HepG2 (cell line): ENCODE results near the gene INHBE. TPM values are rescaled to one million over a fixed set of nuclear protein-coding genes. Genes with fewer than 3 reads are reported as not detected.

Experiments
- AGO2 ChIP-seq: fragments of 200-400 bp; formaldehyde crosslinking; optimal IDR thresholded peaks from 2 replicates; pipeline ENCODE3; 2017; ENCODE audit warnings: mild to moderate bottlenecking, low read depth, low read length, moderate library complexity
- ATRX ChIP-seq: sonication (generic); formaldehyde crosslinking; IDR thresholded peaks from 2 replicates; pipeline ENCODE4 v1.4.0; 2020; ENCODE audit warnings: missing genetic modification reagents, borderline replicate concordance
- ETV6 ChIP-seq: sonication (generic); formaldehyde crosslinking; conservative IDR thresholded peaks from 2 replicates; pipeline ENCODE4 v1.4.0; 2020; ENCODE audit warnings: missing genetic modification reagents
- HDAC2 ChIP-seq: sonication (generic); formaldehyde crosslinking; IDR thresholded peaks from 2 replicates; pipeline ENCODE4 v1.4.0; 2020; ENCODE audit warnings: missing genetic modification reagents
- IKZF1 ChIP-seq: fragments of 450-650 bp; IDR thresholded peaks from 2 replicates; pipeline ENCODE4 v1.7.1; 2016
- IRX3 ChIP-seq: sonication (generic); formaldehyde crosslinking; IDR thresholded peaks from 2 replicates; pipeline ENCODE4 v1.8.1; 2023; ENCODE audit warnings: mild to moderate bottlenecking, low read depth, missing genetic modification reagents, borderline replicate concordance
- KAT8 ChIP-seq: IDR thresholded peaks from 2 replicates; pipeline ENCODE4 v1.6.1; 2016; ENCODE audit warnings: missing genetic modification reagents, missing compliant biosample characterization
- KLF12 ChIP-seq: sonication (generic); formaldehyde crosslinking; IDR thresholded peaks from 2 replicates; pipeline ENCODE4 v1.4.0; 2020; ENCODE audit warnings: missing genetic modification reagents, borderline replicate concordance
- NCOA5 ChIP-seq: sonication (generic); formaldehyde crosslinking; IDR thresholded peaks from 2 replicates; pipeline ENCODE4 v1.4.0; 2020; ENCODE audit warnings: missing genetic modification reagents
- PAX8 ChIP-seq: sonication (generic); formaldehyde crosslinking; IDR thresholded peaks from 2 replicates; pipeline ENCODE4 v1.8.0; 2022; ENCODE audit warnings: mild to moderate bottlenecking, missing genetic modification reagents, borderline replicate concordance
- SNAPC2 ChIP-seq: sonication (generic); formaldehyde crosslinking; IDR thresholded peaks from 2 replicates; pipeline ENCODE4 v1.8.1; 2022; ENCODE audit warnings: mild to moderate bottlenecking, missing genetic modification reagents
- TARDBP ChIP-seq: sonication (generic); formaldehyde crosslinking; IDR thresholded peaks from 2 replicates; pipeline ENCODE4 v1.8.0; 2022; ENCODE audit warnings: mild to moderate bottlenecking, missing genetic modification reagents
- TCF7 ChIP-seq: sonication (generic); IDR thresholded peaks from 2 replicates; pipeline ENCODE4 v1.6.1; 2016; ENCODE audit warnings: antibody characterized with exemption, low read depth
- XRCC5 ChIP-seq: fragments of 200-400 bp; formaldehyde crosslinking; optimal IDR thresholded peaks from 2 replicates; pipeline ENCODE3; 2017; ENCODE audit warnings: mild to moderate bottlenecking, low read length
- ZBTB44 ChIP-seq: sonication (generic); formaldehyde crosslinking; IDR thresholded peaks from 2 replicates; pipeline ENCODE4 v1.4.0; 2020; ENCODE audit warnings: missing genetic modification reagents
- ZFP82 ChIP-seq: sonication (generic); formaldehyde crosslinking; IDR thresholded peaks from 2 replicates; pipeline ENCODE4 v1.5.1; 2020; ENCODE audit warnings: mild to moderate bottlenecking, missing genetic modification reagents, borderline replicate concordance
- ZNF30 ChIP-seq: sonication (generic); formaldehyde crosslinking; IDR thresholded peaks from 2 replicates; pipeline ENCODE4 v1.5.0; 2020; ENCODE audit warnings: mild to moderate bottlenecking, missing genetic modification reagents
- ZNF335 ChIP-seq: sonication (generic); formaldehyde crosslinking; IDR thresholded peaks from 2 replicates; pipeline ENCODE4 v1.4.0; 2020; ENCODE audit warnings: missing genetic modification reagents
- ZNF383 ChIP-seq: sonication (generic); formaldehyde crosslinking; IDR thresholded peaks from 2 replicates; pipeline ENCODE4 v1.4.0; 2020; ENCODE audit warnings: missing genetic modification reagents, mild to moderate bottlenecking, borderline replicate concordance
- ZNF407 ChIP-seq: sonication (generic); formaldehyde crosslinking; IDR thresholded peaks from one replicate; pipeline ENCODE4 v1.5.1; 2020; ENCODE audit warnings: mild to moderate bottlenecking, missing genetic modification reagents; ENCODE audit errors: not compliant biosample characterization
- polyA plus RNA-seq, 8 experiments: library from polyadenylated mRNA; depleted of rRNA in 3 of 8; stranded (reverse) in 7 of 8; unstranded in 1 of 8; fragments of >200 nt; fragmentation: Illumina TruSeq in 4 of 8; extraction: Trizol in 4 of 8; gene quantifications; 2 replicates each; pipeline versions ENCODE4 v1.2.1 to v1.2.3, GENCODE V29; 2011 to 2016; ENCODE audit warnings: low read depth in 4 of 8, missing spikeins in 1 of 8, mixed read lengths in 1 of 8; ENCODE audit not compliant: insufficient read depth in 1 of 8
- total RNA-seq, 5 experiments: library from RNA; depleted of rRNA; stranded (reverse); fragments of >200 nt; fragmentation: Illumina TruSeq; extraction: Trizol; gene quantifications; 2 replicates each; pipeline ENCODE4 v1.2.3, GENCODE V29; 2016; ENCODE audit warnings: low read depth in 1 of 5

The INHBE gene
- total and polyA plus RNA-seq, 2 of the 13 experiments (the other 11 are each of a cell fraction or from before 2014, with no cell fraction given), result 17.0 to 32.0 TPM

DNA sequence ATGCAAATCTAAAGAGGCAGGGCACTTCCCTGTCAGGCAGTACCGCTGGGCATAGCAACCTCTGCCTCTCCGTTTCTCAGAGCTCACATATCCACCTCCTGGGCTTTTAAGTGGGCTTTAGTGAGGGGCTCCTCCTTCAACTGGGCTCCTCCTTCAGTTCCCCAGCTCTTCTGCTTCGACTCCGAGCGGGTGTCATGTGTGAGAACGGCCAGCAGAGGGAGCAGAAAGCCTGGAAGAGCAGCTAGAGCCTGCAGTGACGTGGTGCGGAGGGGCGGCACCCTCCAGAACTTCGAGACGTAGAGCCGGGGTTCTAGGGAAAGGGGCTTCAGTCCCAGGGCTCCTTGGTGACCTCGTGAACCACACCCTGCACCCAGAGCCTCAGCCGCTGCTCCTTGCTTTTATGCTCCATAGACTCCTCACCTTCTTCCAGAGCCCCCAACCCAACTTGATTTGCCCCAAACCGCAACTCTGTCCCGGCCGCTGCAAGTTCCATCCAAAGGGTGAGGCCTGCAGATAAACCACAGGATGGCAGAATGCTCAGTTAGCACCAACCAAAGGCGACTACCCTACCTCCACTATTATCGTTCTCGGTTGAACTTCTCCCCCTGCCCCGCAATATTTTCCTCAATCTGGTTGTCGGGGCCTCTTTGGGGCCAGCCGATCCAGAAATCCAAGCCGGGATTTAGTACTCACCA is 4.1 kb downstream of the INHBE start (continued):
- TF ChIP-seq ZNF407 (CRISPR knock-in tag) (no peak), ZFP82 (CRISPR knock-in tag) (no peak), ATRX (CRISPR knock-in tag) (no peak), SNAPC2 (CRISPR knock-in tag) (no peak), ZBTB44 (no peak), ZNF335 (CRISPR knock-in tag) (no peak), AGO2 (no peak), TCF7 (no peak), PAX8 (0 out of 2 replicates have a peak, but pooled peaks have one; percentile 27), ZNF383 (CRISPR knock-in tag) (no peak), ZNF30 (CRISPR knock-in tag) (no peak), IRX3 (CRISPR knock-in tag) (no peak), KAT8 (CRISPR knock-in tag) (no peak), TARDBP (peak; percentile 71; the same call in 1 of the 2 replicates), KLF12 (CRISPR knock-in tag) (no peak), ETV6 (CRISPR knock-in tag) (no peak), HDAC2 (CRISPR knock-in tag) (peak; percentile 25; the same call in 1 of the 2 replicates), XRCC5 (peak; percentile 92), NCOA5 (no peak), IKZF1 (no peak)
